ENCODE data around the gene AP2A1.

DNA sequence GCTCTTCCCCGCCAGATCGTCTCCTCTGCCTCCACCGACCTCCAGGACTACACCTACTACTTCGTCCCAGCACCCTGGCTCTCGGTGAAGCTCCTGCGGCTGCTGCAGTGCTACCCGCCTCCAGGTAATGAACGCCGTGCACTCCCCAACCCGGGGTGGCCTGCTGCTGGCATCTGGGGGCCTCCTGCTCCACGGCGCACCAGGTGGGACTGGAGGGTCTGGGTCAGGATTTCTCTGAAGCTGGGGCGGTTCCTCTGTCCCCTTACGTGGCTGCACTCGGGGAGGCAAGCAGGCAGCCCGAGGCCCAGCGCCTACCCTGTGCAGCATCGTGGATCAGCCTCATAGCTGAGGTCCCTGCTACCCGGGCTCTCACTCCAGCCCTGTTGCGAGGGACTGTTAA, 28.8 kb downstream of the AP2A1 start:
- TF ChIP-seq, protein P1, sequence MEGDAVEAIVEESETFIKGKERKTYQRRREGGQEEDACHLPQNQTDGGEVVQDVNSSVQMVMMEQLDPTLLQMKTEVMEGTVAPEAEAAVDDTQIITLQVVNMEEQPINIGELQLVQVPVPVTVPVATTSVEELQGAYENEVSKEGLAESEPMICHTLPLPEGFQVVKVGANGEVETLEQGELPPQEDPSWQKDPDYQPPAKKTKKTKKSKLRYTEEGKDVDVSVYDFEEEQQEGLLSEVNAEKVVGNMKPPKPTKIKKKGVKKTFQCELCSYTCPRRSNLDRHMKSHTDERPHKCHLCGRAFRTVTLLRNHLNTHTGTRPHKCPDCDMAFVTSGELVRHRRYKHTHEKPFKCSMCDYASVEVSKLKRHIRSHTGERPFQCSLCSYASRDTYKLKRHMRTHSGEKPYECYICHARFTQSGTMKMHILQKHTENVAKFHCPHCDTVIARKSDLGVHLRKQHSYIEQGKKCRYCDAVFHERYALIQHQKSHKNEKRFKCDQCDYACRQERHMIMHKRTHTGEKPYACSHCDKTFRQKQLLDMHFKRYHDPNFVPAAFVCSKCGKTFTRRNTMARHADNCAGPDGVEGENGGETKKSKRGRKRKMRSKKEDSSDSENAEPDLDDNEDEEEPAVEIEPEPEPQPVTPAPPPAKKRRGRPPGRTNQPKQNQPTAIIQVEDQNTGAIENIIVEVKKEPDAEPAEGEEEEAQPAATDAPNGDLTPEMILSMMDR (IDR thresholded peaks at IDR 0.05; ENCODE audit: insufficient read depth, low read depth, low read length), result no peak
- no peak for TF ChIP-seq EZH2 (IDR thresholded peaks at IDR 0.05; ENCODE audit: insufficient read depth, low read length)

All from astrocyte (in vitro differentiated cells and primary cell).